ENCODE results near the gene AOPEP. TPM values are rescaled to one million over a fixed set of nuclear protein-coding genes. Genes with fewer than 3 reads are reported as not detected.

AOPEP gene
- polyA plus RNA-seq, 1 donor, result 44.3 TPM

GRCh38 chr9:95089257-95090022, 362.9 kb downstream of the AOPEP start:
- H3K4me1 ChIP-seq (ENCODE audit: control insufficient read depth, insufficient read depth, low read length), result peaks cover 39% of the 10 kb centered on the region
- peaks cover 56% of the 10 kb centered on the region for H3K36me3 ChIP-seq (ENCODE audit: control insufficient read depth, insufficient read depth, low read length)

DNA sequence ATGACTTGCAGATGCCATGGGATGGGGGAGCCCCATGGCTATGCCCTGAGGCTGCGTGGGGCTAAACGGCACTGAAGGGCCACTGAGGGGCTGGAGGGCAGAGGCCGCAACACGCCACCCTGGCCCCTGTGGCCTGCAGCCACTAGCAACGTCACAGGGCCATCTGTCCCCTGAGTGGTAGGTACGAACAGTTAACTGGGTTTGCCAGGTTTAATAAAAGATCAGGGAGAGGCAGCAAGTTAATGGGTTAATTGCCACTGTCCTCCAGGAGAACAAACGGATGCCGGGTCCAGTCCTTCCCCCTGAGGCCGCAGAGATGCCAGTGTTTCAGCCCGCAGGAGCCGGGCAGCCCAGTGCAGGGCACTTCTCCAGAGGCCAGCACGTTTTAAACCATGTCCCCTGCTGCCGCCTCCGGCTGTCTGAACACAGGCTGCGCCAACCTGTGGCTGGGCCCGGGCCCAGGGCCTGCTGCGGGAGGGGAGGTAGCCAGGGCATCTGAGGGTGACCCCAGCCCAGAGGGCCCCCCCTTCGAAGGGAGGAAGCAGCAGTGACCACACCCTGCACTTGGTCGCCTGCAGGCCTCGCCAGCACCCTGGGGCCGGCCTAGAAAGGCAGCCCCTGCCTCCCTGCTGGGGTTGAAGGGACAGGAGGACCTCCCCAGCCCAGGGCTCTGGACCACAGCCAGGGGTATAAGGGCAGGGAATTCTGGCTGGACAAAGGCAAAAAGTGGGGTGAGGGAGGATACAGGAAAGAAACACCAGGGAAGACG, 363.7 kb downstream of the AOPEP start:
- Histone ChIP-seq H3K27me3 (ENCODE audit: control insufficient read depth, insufficient read depth, low read length) (no peaks in the 10 kb centered on the region), H3K36me3 (ENCODE audit: control insufficient read depth, insufficient read depth, low read length) (peaks cover 51% of the 10 kb centered on the region), H3K4me1 (ENCODE audit: control insufficient read depth, insufficient read depth, low read length) (peaks cover 39% of the 10 kb centered on the region), H3K27ac (ENCODE audit: low read length) (no peak overlapping the region), H3K9me3 (ENCODE audit: control insufficient read depth, low read depth, low read length) (peaks cover 4% of the 10 kb centered on the region), H3K4me3 (ENCODE audit: low read length) (no peak overlapping the region)
- DNase-seq, result no peak
- WGBS (ENCODE audit: insufficient coverage, low lambda C conversion rate), result 83% methylated on average over 1 of the region's 22 CpGs

More at GRCh38 chr9:95089257-95090022, 362.9 kb downstream of the AOPEP start:
- Histone ChIP-seq H3K27ac (ENCODE audit: low read length) (no peak overlapping the region), H3K4me3 (ENCODE audit: low read length) (no peak overlapping the region), H3K27me3 (ENCODE audit: control insufficient read depth, insufficient read depth, low read length) (no peaks in the 10 kb centered on the region), H3K9me3 (ENCODE audit: control insufficient read depth, low read depth, low read length) (peaks cover 4% of the 10 kb centered on the region)
- no peak for DNase-seq
- WGBS (ENCODE audit: insufficient coverage, low lambda C conversion rate), result no CpG with 5 or more reads among the region's 16 CpGs

GRCh38 chr9:95090871-95091577, 364.5 kb downstream of the AOPEP start:
- Histone ChIP-seq H3K27ac (ENCODE audit: low read length) (peak overlapping the region; percentile 88), H3K4me1 (ENCODE audit: control insufficient read depth, insufficient read depth, low read length) (peaks cover 39% of the 10 kb centered on the region), H3K4me3 (ENCODE audit: low read length) (no peak overlapping the region), H3K36me3 (ENCODE audit: control insufficient read depth, insufficient read depth, low read length) (peaks cover 43% of the 10 kb centered on the region), H3K9me3 (ENCODE audit: control insufficient read depth, low read depth, low read length) (peaks cover 2% of the 10 kb centered on the region), H3K27me3 (ENCODE audit: control insufficient read depth, insufficient read depth, low read length) (no peaks in the 10 kb centered on the region)
- DNase-seq, result no peak
- no CpG with 5 or more reads among the region's 14 CpGs for WGBS (ENCODE audit: insufficient coverage, low lambda C conversion rate)

- Histone ChIP-seq H3K36me3 (ENCODE audit: control insufficient read depth, insufficient read depth, low read length) (peaks cover 37% of the 10 kb centered on the region), H3K4me1 (ENCODE audit: control insufficient read depth, insufficient read depth, low read length) (peaks cover 39% of the 10 kb centered on the region), H3K9me3 (ENCODE audit: control insufficient read depth, low read depth, low read length) (no peaks in the 10 kb centered on the region), H3K27me3 (ENCODE audit: control insufficient read depth, insufficient read depth, low read length) (no peaks in the 10 kb centered on the region), H3K27ac (ENCODE audit: low read length) (peak overlapping the region; percentile 88), H3K4me3 (ENCODE audit: low read length) (no peak overlapping the region)
- DNase-seq, result peak in 1 of 2 donors; percentile 73
- whole genome bisulfite sequencing (ENCODE audit: insufficient coverage, low lambda C conversion rate), result no CpG with 5 or more reads among the region's 12 CpGs
Observed at GRCh38 chr9:95091601-95092261, 365.2 kb downstream of the AOPEP start.

- Histone ChIP-seq H3K36me3 (ENCODE audit: control insufficient read depth, insufficient read depth, low read length) (peaks cover 40% of the 10 kb centered on the region), H3K4me3 (ENCODE audit: low read length) (no peak overlapping the region), H3K27me3 (ENCODE audit: control insufficient read depth, insufficient read depth, low read length) (no peaks in the 10 kb centered on the region), H3K9me3 (ENCODE audit: control insufficient read depth, low read depth, low read length) (no peaks in the 10 kb centered on the region), H3K4me1 (ENCODE audit: control insufficient read depth, insufficient read depth, low read length) (peaks cover 39% of the 10 kb centered on the region), H3K27ac (ENCODE audit: low read length) (peak overlapping the region; percentile 88)
- no CpG with 5 or more reads among the region's 19 CpGs for WGBS (ENCODE audit: insufficient coverage, low lambda C conversion rate)
- peak; percentile 83 to 94 for DNase-seq
Observed at GRCh38 chr9:95092262-95093072, 366.0 kb downstream of the AOPEP start.

GRCh38 chr9:95093586-95093985, 367.1 kb downstream of the AOPEP start:
- Histone ChIP-seq H3K4me1 (ENCODE audit: control insufficient read depth, insufficient read depth, low read length) (peaks cover 39% of the 10 kb centered on the region), H3K27me3 (ENCODE audit: control insufficient read depth, insufficient read depth, low read length) (no peaks in the 10 kb centered on the region), H3K36me3 (ENCODE audit: control insufficient read depth, insufficient read depth, low read length) (peaks cover 40% of the 10 kb centered on the region), H3K27ac (ENCODE audit: low read length) (peak overlapping the region; percentile 88), H3K9me3 (ENCODE audit: control insufficient read depth, low read depth, low read length) (no peaks in the 10 kb centered on the region), H3K4me3 (ENCODE audit: low read length) (no peak overlapping the region)
- no peak for DNase-seq
- no CpG with 5 or more reads among the region's 16 CpGs for WGBS (ENCODE audit: insufficient coverage, low lambda C conversion rate)

DNA sequence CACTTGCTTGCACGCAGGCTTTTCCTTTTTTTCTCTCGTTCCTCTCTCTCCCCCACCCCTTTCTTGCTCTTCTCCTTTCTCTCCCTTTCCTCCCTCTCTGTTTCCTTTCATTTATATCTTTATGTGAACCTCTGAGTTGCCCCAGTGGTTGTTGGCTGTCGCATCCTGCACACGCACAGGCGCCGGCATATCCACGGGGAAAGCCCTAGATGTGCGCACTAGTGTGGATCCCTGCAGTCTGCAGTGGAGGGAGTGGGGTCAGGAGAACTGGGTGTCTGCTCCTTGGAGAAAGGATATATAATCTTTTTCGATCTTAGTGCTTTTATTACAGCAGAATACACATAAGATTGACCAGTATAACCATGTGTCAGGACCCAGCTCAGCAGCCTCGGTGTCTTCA, 367.5 kb downstream of the AOPEP start:
- H3K4me1 ChIP-seq (ENCODE audit: control insufficient read depth, insufficient read depth, low read length), result peaks cover 39% of the 10 kb centered on the region
- H3K9me3 ChIP-seq (ENCODE audit: control insufficient read depth, low read depth, low read length), result no peaks in the 10 kb centered on the region
- DNase-seq, result no peak
- 60% methylated on average over 1 of the region's 10 CpGs for WGBS (ENCODE audit: insufficient coverage, low lambda C conversion rate)
- peaks cover 38% of the 10 kb centered on the region for H3K36me3 ChIP-seq (ENCODE audit: control insufficient read depth, insufficient read depth, low read length)
- H3K27ac ChIP-seq (ENCODE audit: low read length), result no peak overlapping the region
- no peaks in the 10 kb centered on the region for H3K27me3 ChIP-seq (ENCODE audit: control insufficient read depth, insufficient read depth, low read length)
- H3K4me3 ChIP-seq (ENCODE audit: low read length), result no peak overlapping the region

- Histone ChIP-seq H3K4me1 (ENCODE audit: control insufficient read depth, insufficient read depth, low read length) (peaks cover 32% of the 10 kb centered on the region), H3K36me3 (ENCODE audit: control insufficient read depth, insufficient read depth, low read length) (peaks cover 39% of the 10 kb centered on the region), H3K27me3 (ENCODE audit: control insufficient read depth, insufficient read depth, low read length) (no peaks in the 10 kb centered on the region), H3K27ac (ENCODE audit: low read length) (no peak overlapping the region), H3K9me3 (ENCODE audit: control insufficient read depth, low read depth, low read length) (no peaks in the 10 kb centered on the region), H3K4me3 (ENCODE audit: low read length) (no peak overlapping the region)
- WGBS (ENCODE audit: insufficient coverage, low lambda C conversion rate), result 83% methylated on average over 1 of the region's 22 CpGs
- DNase-seq, result no peak
Observed at GRCh38 chr9:95095641-95096355, 369.3 kb downstream of the AOPEP start.

- Histone ChIP-seq H3K4me1 (ENCODE audit: control insufficient read depth, insufficient read depth, low read length) (peaks cover 26% of the 10 kb centered on the region), H3K36me3 (ENCODE audit: control insufficient read depth, insufficient read depth, low read length) (peaks cover 44% of the 10 kb centered on the region), H3K4me3 (ENCODE audit: low read length) (no peak overlapping the region), H3K27ac (ENCODE audit: low read length) (no peak overlapping the region), H3K27me3 (ENCODE audit: control insufficient read depth, insufficient read depth, low read length) (no peaks in the 10 kb centered on the region), H3K9me3 (ENCODE audit: control insufficient read depth, low read depth, low read length) (no peaks in the 10 kb centered on the region)
- no CpG with 5 or more reads among the region's 12 CpGs for WGBS (ENCODE audit: insufficient coverage, low lambda C conversion rate)
- no peak for DNase-seq
Observed at GRCh38 chr9:95096381-95096780, 369.9 kb downstream of the AOPEP start.

Data from large intestine (tissue), 3 donors.